ENCODE data around the gene PDE3B.

The PDE3B gene

DNA sequence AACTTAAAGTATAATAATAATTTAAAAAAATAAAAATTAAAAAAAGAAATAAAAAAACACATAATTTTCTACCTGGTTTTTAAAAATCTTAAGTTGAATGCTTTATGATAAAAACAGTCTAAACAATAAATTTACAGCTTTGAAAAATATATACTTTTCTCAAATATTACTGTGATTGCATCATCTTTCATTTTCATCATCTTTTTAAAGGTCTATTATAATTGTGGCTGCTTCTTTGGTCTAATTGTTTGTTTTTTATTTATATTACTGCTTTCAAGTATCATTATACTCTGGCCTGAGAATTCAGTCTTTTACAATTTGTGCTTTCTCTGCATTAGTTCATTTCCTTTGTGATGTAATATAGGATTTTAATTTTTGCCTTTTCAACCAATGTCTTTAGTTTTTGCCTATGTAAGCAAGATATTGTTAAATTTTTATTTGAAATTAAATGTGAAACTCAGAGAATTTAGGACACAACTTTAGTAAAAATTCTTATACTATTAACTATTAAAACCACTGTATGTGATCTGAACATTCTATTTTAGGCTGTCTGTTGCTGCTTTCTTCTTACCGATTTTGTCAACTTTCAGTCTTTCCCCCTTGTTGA lies 241.2 kb downstream of the PDE3B start:
- DNase-seq (ENCODE audit: low read depth in 2 of 2): no peak

DNA sequence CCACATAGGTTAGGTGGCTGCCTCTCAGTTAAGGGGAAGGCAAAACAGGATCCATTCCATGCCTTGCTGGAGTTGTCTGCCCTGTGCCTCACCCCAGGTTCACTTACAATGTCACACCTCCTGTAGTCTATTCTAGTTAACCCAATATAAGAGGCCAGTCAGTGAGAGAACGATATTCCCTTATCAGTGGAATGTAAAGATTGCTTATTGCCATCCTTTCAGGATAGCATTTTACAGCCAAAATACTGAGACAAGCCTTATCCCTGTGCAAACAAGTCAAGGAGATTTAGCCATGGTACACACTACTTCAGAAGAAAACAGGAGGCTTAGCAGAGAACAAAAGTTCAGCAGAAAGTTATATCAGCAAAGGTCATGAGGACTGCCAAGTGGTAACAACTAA lies 242.9 kb downstream of the PDE3B start:
- no peak for DNase-seq (ENCODE audit: low read depth in 2 of 2)

DNA sequence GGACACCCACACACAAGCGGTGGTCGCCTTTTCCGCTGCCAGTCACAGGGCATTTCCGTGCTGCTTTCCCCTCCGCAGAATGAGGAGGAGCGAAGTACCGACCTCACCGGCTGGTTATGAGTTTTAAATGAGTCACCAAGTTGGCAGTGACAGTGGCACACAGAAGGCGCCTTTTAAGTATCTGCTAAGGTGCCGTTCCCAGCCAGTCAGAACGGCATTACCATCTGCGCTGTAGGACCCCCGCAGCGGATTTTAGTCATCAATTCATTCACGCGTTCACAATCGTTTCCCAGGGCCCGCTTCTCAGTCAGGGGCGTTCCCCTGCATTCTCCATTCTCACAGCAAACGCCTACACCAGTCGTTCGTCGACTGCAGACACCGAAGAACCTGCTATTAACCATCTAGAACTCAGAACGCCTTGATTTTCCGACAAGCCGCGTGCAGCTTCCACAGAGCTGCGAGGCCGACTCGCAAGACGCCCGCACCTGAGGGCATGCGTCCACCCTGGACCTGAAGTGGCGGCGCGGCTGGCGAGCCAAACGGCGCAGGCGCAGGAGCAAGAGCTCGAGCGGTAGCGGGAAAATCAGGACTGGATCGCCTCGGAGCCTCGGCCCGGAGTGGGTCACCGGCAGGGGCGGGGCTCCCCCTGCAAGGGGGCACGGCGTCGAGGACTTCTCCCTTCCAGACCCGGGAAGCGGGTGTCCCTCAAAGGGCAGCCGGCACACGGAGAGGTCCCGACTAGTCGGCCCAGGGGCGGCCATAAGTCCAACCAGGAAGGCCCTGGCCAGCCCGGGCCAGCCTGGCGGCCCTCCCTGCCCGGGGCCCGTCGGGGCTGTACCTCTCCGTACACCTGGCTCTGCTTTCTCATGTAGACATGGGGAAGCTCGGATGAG lies 247.8 kb downstream of the PDE3B start:
- DNase-seq (ENCODE audit: low read depth in 2 of 2): peak; percentile 67 to 74

DNA sequence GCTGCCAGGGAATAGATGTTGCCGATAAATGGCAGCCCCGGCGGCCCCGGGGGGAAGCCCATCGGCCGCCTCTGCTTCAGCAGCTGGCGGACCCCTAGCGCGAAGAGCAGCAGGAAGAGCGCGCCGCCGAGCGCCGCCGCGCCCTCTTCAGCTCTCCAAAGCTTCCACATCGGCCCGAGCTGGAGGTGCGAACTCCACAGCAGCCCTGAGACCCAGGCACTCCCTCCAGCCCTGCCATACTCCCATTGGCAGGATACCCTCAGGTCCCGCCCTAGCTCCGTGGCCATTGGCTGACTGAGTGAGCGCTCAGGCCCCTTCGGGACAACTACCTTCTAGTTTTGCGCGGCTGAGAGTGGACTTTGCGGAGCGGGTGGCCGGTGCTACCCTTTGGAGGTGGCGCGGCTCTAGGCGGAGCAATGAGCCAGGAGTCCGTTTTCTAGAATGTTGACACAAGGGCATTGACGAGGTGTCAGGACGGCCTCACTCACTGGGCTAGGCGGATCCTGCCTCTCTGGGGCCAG lies 248.5 kb downstream of the PDE3B start, which contains the start of gene CYP2R1:
CYP2R1 (minus strand) TSS at position 196 of the 521 bp plus-strand sequence; CDS start at position 170, 26 bp downstream.
- DNase-seq (ENCODE audit: low read depth in 2 of 2): peak; percentile 75 to 80

DNA sequence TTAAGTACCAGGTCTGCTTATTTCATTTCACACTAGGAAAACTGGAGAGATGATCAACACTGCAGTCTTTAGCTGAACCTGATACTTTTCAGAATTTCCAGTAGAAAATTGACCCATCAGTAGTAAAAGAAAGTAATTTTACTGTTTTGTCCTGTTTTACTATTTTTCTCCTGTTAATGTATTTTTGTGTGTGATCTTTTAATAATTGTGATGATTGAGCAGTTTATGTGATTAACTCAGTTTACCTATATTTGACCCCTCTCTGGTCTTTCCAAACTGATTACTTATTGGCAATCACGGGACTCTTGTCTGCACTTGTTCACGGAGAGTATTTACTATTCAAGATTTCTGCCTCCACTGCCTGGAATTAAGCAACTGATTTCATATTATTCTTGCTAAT lies 249.0 kb downstream of the PDE3B start:
- no peak for DNase-seq (ENCODE audit: low read depth in 2 of 2)

DNA sequence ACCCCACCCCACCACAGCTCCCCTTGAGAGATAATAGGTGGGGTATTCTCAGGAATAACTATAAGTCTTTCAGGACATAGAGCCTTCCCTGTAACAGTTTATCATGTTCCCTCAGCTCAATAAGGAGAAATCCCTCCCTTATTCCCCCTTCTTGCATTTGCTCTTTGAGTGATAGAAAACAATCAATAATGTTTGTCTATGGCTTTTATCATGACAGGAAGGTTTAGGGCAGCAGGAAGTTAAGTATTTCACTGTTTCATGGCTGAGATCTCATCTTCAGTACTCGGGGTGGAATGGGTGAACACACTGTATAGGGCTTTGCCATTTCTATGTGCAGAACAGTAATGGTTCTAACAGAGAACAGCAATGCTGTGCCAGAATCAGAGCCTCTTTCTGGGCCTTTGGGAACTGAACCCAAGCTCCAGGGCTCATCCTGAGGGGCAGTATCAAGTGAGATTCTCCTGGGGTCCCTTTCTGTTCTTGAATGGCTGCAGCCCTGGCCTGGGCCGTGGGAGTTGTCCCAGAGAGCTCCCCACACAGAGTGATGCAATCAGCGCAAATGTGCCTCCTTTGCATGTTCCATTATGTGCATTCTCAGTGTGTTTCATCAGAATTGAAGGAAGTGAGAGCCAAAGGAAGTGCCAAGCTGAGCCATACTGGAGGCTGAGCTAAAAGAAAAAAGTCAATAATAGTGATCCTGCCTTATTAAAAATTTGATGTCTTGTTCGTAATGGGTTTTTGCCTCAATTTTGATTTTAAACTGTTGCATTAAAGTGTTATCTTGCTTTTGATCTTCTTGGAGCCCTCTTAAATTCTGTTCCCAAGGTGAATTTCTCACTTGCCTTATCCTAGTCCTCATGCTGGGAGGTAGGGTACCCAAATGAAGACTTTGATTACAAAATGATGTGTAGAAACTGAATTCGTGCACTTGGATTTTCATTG lies 251.3 kb downstream of the PDE3B start:
- no peak for DNase-seq (ENCODE audit: low read depth in 2 of 2)

DNA sequence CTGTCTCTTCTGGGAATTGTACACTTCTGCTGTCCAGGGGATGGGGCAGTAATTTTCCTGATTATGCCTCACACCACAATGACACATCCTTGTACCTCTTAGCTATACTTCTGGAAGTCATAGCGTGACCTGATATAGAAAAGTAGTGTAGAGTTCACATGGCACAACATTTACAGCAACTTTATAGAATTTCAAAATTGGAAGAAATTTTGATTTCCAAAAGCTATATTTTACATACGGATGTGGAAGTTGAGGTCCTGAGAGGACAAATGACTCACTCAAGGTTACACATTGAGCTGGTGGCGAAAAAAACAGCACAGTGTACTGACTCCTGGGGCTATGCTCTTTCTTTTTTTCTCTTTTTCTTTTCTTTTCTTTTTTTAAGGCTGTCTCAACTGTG lies 254.8 kb downstream of the PDE3B start:
- DNase-seq (ENCODE audit: low read depth in 2 of 2): no peak

DNA sequence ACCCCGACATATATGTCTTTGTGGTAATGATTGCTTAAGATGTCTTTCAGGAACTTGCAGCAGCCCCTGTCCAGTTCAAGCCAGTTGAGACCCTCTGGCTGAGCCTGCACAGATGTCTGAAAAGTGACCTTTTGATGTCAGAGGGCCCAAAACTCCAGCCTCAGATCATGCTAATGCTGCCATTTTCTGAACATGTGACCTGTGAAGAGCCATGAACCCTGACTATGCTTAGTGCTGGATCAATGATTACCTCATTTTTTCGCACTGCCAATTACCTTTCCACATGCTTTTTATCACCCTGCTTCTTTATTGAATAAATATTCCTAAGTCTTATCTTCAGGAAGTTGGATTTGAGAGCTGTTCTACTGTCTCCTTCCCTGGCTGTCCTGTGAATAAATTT lies 255.3 kb downstream of the PDE3B start:
- no peak for DNase-seq (ENCODE audit: low read depth in 2 of 2)

DNA sequence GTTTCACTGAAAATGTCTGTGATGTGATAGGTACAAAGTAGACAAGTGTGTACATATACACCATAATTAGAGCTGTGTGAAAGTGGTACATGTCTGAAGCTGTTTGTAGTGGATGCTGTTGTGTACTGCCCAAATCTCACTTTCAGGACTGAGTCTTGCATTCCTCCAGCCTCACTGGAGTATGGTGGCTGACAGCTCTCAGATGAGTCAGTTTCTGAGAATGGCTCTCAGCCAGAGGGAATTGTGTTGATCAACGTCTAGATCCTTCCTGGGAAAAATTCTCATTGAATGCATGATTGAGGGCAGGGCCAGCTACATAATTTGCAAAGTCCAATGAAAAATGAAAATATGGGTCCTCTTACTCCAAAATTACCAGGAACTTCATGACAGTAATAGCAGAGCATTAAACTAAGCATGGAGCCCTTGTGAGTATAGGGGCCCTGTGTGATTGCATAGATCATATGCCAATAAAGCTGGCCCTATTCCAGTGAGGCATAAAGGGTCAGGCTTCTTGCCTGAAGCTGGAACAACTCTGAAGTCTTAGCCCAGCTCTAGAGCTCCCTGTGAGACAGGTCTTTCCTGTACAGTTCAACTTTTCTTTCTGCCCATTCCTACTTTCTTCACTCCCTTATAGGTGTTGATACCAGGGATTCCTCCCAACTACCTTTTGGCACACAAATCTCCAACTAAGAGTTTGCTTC lies 259.2 kb downstream of the PDE3B start:
- no peak for DNase-seq (ENCODE audit: low read depth in 2 of 2)

DNA sequence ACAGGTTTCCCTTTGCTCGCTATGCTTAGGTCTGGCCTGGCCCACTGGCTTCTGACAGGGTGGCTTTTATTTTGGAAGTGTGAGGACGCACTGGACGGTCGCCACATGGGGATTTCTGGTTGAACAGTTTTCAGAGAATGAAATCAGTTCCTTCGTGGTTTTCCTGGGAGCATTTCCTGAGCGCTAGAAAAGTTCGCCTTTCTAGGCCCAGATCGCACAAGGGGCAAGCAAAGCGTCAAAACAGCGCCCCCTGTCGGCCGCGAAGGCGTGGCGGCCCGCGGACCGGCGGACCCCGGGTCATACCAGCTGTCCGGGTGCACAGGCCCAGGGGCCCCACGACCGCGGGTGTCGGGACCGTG lies 261.1 kb downstream of the PDE3B start:
- DNase-seq (ENCODE audit: low read depth in 2 of 2): peak; percentile 82

DNA sequence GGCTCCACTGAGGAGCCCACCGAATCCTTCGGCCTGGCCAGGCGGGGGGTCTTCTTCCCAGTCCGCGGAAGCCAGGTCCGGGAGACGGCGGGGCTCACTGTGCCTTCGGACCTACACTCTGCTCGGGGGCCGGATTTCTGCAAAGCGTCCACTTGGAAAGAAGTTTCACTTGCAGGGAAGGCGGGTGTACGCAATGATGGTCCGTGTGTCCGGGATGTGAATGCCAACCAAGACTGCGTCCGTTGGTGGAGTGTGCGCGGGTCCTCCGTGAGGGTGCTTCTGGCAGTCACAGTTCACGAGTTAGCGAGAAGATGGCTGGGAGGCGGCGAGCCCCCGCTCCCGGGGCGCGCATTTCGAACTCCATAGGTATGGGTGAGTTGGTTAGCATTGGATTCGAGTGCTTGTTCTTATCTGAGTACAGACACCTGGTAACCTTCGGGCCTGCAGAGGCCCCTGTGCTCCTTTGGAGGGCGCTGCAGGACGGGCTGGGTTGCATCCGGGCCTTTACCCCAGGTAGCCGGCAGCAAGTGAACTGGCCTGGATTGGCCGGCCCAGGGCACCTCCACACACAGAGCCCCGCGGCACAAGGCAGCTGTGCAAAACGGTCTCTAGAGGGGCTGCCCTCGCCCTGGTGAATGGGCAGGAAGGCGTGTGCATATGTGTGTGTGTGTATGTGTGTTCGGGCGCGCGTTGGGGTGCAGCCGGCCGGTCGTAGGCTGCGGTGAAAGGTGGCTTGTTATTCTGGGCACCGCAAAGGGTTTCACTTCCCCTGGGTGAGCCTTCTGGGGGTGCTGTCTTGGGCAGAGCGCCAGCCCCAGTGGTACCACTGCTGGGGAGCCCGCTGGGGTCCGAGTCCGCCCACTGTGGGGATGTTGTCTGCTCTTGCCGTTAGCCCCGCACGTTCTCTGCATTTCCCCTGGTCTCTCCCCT lies 261.8 kb downstream of the PDE3B start:
- peak; percentile 42 to 45 for DNase-seq (ENCODE audit: low read depth in 2 of 2)

DNA sequence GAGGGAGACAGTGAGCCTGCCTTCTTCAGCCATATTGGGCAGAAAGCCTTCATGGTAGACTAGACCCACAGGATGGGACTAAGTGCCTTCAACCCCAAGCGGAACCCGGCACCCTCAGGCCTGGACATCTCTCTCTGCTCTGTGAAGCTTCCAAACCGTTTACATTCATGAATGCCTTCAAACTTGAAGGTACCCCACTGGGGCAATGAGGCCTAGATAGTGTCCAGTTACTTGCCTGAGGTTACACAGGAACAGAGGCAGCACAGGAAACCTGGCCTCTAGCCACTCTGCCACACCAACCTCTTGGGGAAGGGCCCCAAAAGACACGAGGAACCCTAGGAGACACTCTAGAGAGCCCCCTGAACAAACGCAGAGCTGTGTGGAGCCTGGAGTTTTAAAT lies 263.0 kb downstream of the PDE3B start:
- DNase-seq (ENCODE audit: low read depth in 2 of 2): no peak

DNA sequence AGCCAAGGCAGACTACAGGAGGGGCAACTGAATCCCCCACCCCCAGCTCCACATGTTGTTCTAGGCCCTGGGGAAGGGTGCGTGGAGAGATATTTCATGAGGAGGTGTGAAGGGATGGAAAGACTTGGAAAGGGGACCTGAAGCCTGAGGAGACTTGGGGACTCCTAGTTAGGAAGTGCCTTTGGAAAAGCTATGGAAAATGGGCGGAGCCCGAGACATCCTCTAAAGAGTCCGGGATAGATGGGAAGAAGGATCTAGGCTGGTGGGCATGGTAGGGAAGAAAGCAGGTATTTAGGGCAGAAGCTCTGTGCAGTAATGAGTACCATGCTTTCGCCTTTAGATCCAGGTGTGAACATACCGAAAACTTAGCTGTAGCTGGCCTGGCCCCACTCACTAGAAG lies 263.4 kb downstream of the PDE3B start:
- no peak for DNase-seq (ENCODE audit: low read depth in 2 of 2)

DNA sequence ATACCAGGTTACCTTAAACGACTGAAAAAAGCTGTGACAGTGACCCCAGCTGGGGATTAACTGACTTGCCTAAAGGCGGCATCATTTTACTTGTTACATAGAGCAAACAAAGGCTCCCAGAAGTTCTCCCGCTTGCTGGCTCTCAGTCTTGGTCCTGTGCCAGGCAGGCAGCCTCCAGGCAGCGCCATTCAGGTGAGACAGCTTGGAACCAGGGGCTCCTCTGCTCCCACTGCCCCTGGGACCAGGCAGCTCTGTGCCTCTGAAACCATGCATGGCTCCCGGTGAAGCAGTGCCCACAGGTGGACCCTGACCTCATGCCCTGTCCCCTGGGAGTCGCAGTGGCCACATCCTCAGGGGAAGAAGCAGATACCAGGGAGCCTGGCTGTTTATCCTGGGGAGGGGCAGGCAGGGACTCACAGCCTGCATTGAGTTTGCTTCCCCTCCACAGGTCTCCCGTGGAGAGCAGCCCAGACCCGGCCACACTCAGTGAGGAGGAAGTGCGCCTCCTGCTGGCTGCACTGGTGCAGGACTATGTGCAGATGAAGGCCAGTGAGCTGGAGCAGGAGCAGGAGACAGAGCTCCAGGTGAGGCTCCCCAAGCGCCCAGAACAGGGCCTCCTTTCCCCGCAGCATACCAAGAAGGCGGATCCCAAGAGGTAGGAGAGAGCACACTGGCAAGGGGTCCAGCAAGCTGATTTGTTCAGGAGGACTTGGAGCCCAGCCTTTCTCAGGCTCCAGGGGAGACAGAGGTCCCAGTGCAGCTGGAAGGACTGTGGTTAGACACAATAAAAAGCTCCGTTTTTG lies 264.0 kb downstream of the PDE3B start:
- peak; percentile 81 to 88 for DNase-seq (ENCODE audit: low read depth in 2 of 2)

DNA sequence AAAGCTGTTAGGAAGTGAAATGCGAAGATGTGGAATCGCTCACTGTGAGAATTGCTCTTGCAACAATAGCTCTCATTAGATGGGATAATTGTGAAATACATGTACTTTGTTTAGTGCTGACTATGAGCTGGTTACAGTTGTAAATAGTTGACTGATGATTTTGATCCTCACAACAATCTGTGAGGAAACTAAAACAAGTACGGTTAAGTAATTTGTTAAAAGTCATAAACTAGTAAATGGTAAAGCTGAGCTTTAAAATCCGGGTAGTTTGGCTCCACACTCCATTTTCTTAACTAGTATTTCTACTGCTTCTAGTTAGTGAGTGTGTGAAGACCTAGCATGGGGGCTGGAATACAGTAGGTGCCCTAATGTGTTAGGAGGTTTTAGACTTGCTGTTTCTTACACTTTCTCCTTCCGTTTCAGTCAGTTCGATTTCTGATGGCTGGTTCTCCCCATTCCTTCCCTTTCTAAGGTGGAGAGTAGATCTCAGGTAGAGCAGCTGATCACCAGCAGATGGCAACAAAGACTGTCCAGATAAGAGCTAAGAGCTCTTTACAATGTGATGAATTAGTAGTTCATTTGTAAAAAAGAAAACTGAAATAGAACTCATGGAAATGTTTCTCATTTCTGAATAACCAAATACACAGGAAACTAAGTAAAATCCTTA lies 264.7 kb downstream of the PDE3B start:
- DNase-seq (ENCODE audit: low read depth in 2 of 2): no peak

DNA sequence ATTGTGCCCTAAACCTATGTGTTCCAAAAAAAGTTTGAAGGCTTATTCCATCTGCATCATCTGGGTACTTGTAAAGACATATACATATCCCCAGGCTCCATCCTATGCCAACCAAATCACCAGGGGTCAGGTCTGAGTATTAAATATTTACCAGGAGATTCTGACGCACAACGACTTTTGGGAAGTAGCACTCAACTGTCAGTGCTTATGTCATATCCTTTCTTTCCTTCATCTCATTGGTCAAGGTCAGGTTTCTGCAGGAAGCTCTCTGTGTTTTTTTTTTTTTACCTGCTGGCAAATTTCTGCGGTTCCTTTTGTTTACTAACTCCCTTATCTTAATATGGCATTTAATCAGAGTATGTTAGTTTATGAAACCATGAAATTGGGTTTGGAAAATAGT lies 270.9 kb downstream of the PDE3B start:
- DNase-seq (ENCODE audit: low read depth in 2 of 2): no peak

DNA sequence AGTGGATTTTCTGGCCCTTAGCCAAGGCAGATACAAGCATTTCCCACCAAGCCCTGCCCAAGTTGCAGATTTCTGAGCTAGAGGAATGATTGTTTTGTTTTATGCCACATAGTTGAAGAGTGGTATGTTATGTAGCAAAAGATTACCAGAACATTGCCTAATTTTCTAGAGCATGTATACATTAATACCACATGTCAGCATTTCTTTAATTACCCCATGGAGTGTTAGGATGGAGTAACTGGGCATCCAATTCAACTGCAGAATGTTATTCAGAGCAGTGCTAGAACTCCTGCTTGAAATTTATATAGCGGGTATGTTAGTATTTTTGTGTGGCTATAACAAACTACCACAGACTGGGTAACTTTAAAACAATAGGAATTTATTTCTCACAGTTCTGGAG lies 272.8 kb downstream of the PDE3B start:
- DNase-seq (ENCODE audit: low read depth in 2 of 2): no peak
